Measurements from ENCODE around the gene PSEN1.

PSEN1 gene

GRCh38 chr14:73250781-73251500 lies 114.6 kb downstream of the PSEN1 start:
- Histone ChIP-seq H3K4me1 (ENCODE audit: control insufficient read depth in 2 of 2, insufficient read depth in 2 of 2, low read length in 2 of 2) (no peaks in the 10 kb centered on the region), H3K9ac (ENCODE audit: low read depth in 1 of 2, low read length in 2 of 2) (no peak overlapping the region), H3K4me3 (ENCODE audit: low read length in 2 of 2) (no peak overlapping the region), H3K27me3 (ENCODE audit: control insufficient read depth in 2 of 2, insufficient read depth in 2 of 2, low read length in 2 of 2) (no peaks in the 10 kb centered on the region), H3K36me3 (ENCODE audit: control insufficient read depth in 2 of 2, insufficient read depth in 2 of 2, low read length in 2 of 2) (no peaks in the 10 kb centered on the region), H3K27ac (ENCODE audit: low read depth in 2 of 2, low read length in 2 of 2) (no peak overlapping the region), H3K9me3 (ENCODE audit: control insufficient read depth in 2 of 2, low read length in 2 of 2) (no peaks in the 10 kb centered on the region)

- H3K36me3 ChIP-seq (ENCODE audit: control insufficient read depth in 2 of 2, insufficient read depth in 2 of 2, low read length in 2 of 2): no peaks in the 10 kb centered on the region
- H3K9me3 ChIP-seq (ENCODE audit: control insufficient read depth in 2 of 2, low read length in 2 of 2): no peaks in the 10 kb centered on the region
- H3K27me3 ChIP-seq (ENCODE audit: control insufficient read depth in 2 of 2, insufficient read depth in 2 of 2, low read length in 2 of 2): no peaks in the 10 kb centered on the region
- no peak overlapping the region for H3K9ac ChIP-seq (ENCODE audit: low read depth in 1 of 2, low read length in 2 of 2)
- H3K4me1 ChIP-seq (ENCODE audit: control insufficient read depth in 2 of 2, insufficient read depth in 2 of 2, low read length in 2 of 2): no peaks in the 10 kb centered on the region
- H3K27ac ChIP-seq (ENCODE audit: low read depth in 2 of 2, low read length in 2 of 2): no peak overlapping the region
- H3K4me3 ChIP-seq (ENCODE audit: low read length in 2 of 2): no peak overlapping the region
These were observed 115.4 kb downstream of the PSEN1 start for GRCh38 chr14:73251516-73252215.

GRCh38 chr14:73252491-73253322 lies 116.4 kb downstream of the PSEN1 start:
- Histone ChIP-seq H3K9ac (ENCODE audit: low read depth in 1 of 2, low read length in 2 of 2) (no peak overlapping the region), H3K9me3 (ENCODE audit: control insufficient read depth in 2 of 2, low read length in 2 of 2) (no peaks in the 10 kb centered on the region), H3K36me3 (ENCODE audit: control insufficient read depth in 2 of 2, insufficient read depth in 2 of 2, low read length in 2 of 2) (no peaks in the 10 kb centered on the region), H3K27me3 (ENCODE audit: control insufficient read depth in 2 of 2, insufficient read depth in 2 of 2, low read length in 2 of 2) (no peaks in the 10 kb centered on the region), H3K27ac (ENCODE audit: low read depth in 2 of 2, low read length in 2 of 2) (no peak overlapping the region), H3K4me3 (ENCODE audit: low read length in 2 of 2) (no peak overlapping the region), H3K4me1 (ENCODE audit: control insufficient read depth in 2 of 2, insufficient read depth in 2 of 2, low read length in 2 of 2) (no peaks in the 10 kb centered on the region)

- no peaks in the 10 kb centered on the region for H3K9me3 ChIP-seq (ENCODE audit: control insufficient read depth in 2 of 2, low read length in 2 of 2)
- no peak overlapping the region for H3K4me3 ChIP-seq (ENCODE audit: low read length in 2 of 2)
- H3K36me3 ChIP-seq (ENCODE audit: control insufficient read depth in 2 of 2, insufficient read depth in 2 of 2, low read length in 2 of 2): no peaks in the 10 kb centered on the region
These were observed 117.0 kb downstream of the PSEN1 start for GRCh38 chr14:73253323-73253610.

GRCh38 chr14:73253721-73254120 lies 117.4 kb downstream of the PSEN1 start:
- H3K4me3 ChIP-seq (ENCODE audit: low read length in 2 of 2): no peak overlapping the region
- no peaks in the 10 kb centered on the region for H3K27me3 ChIP-seq (ENCODE audit: control insufficient read depth in 2 of 2, insufficient read depth in 2 of 2, low read length in 2 of 2)
- no peaks in the 10 kb centered on the region for H3K9me3 ChIP-seq (ENCODE audit: control insufficient read depth in 2 of 2, low read length in 2 of 2)
- H3K27ac ChIP-seq (ENCODE audit: low read depth in 2 of 2, low read length in 2 of 2): no peak overlapping the region
- no peak overlapping the region for H3K9ac ChIP-seq (ENCODE audit: low read depth in 1 of 2, low read length in 2 of 2)
- H3K36me3 ChIP-seq (ENCODE audit: control insufficient read depth in 2 of 2, insufficient read depth in 2 of 2, low read length in 2 of 2): no peaks in the 10 kb centered on the region
- no peaks in the 10 kb centered on the region for H3K4me1 ChIP-seq (ENCODE audit: control insufficient read depth in 2 of 2, insufficient read depth in 2 of 2, low read length in 2 of 2)

More at GRCh38 chr14:73253323-73253610, 117.0 kb downstream of the PSEN1 start:
- Histone ChIP-seq H3K4me1 (ENCODE audit: control insufficient read depth in 2 of 2, insufficient read depth in 2 of 2, low read length in 2 of 2) (no peaks in the 10 kb centered on the region), H3K27me3 (ENCODE audit: control insufficient read depth in 2 of 2, insufficient read depth in 2 of 2, low read length in 2 of 2) (no peaks in the 10 kb centered on the region), H3K27ac (ENCODE audit: low read depth in 2 of 2, low read length in 2 of 2) (no peak overlapping the region), H3K9ac (ENCODE audit: low read depth in 1 of 2, low read length in 2 of 2) (no peak overlapping the region)

- no peaks in the 10 kb centered on the region for H3K9me3 ChIP-seq (ENCODE audit: control insufficient read depth in 2 of 2, low read length in 2 of 2)
- H3K36me3 ChIP-seq (ENCODE audit: control insufficient read depth in 2 of 2, insufficient read depth in 2 of 2, low read length in 2 of 2): no peaks in the 10 kb centered on the region
- H3K9ac ChIP-seq (ENCODE audit: low read depth in 1 of 2, low read length in 2 of 2): no peak overlapping the region
- H3K27me3 ChIP-seq (ENCODE audit: control insufficient read depth in 2 of 2, insufficient read depth in 2 of 2, low read length in 2 of 2): no peaks in the 10 kb centered on the region
- no peak overlapping the region for H3K4me3 ChIP-seq (ENCODE audit: low read length in 2 of 2)
- H3K4me1 ChIP-seq (ENCODE audit: control insufficient read depth in 2 of 2, insufficient read depth in 2 of 2, low read length in 2 of 2): no peaks in the 10 kb centered on the region
- no peak overlapping the region for H3K27ac ChIP-seq (ENCODE audit: low read depth in 2 of 2, low read length in 2 of 2)
These were observed 118.1 kb downstream of the PSEN1 start for GRCh38 chr14:73254247-73255004.

GRCh38 chr14:73255005-73255400 lies 118.7 kb downstream of the PSEN1 start:
- H3K27ac ChIP-seq (ENCODE audit: low read depth in 2 of 2, low read length in 2 of 2): no peak overlapping the region
- no peak overlapping the region for H3K9ac ChIP-seq (ENCODE audit: low read depth in 1 of 2, low read length in 2 of 2)
- H3K27me3 ChIP-seq (ENCODE audit: control insufficient read depth in 2 of 2, insufficient read depth in 2 of 2, low read length in 2 of 2): no peaks in the 10 kb centered on the region
- no peaks in the 10 kb centered on the region for H3K4me1 ChIP-seq (ENCODE audit: control insufficient read depth in 2 of 2, insufficient read depth in 2 of 2, low read length in 2 of 2)
- H3K36me3 ChIP-seq (ENCODE audit: control insufficient read depth in 2 of 2, insufficient read depth in 2 of 2, low read length in 2 of 2): no peaks in the 10 kb centered on the region
- H3K9me3 ChIP-seq (ENCODE audit: control insufficient read depth in 2 of 2, low read length in 2 of 2): no peaks in the 10 kb centered on the region
- H3K4me3 ChIP-seq (ENCODE audit: low read length in 2 of 2): no peak overlapping the region

GRCh38 chr14:73255693-73256225 lies 119.5 kb downstream of the PSEN1 start:
- Histone ChIP-seq H3K27me3 (ENCODE audit: control insufficient read depth in 2 of 2, insufficient read depth in 2 of 2, low read length in 2 of 2) (no peaks in the 10 kb centered on the region), H3K4me1 (ENCODE audit: control insufficient read depth in 2 of 2, insufficient read depth in 2 of 2, low read length in 2 of 2) (no peaks in the 10 kb centered on the region), H3K4me3 (ENCODE audit: low read length in 2 of 2) (no peak overlapping the region), H3K9ac (ENCODE audit: low read depth in 1 of 2, low read length in 2 of 2) (no peak overlapping the region), H3K27ac (ENCODE audit: low read depth in 2 of 2, low read length in 2 of 2) (no peak overlapping the region), H3K36me3 (ENCODE audit: control insufficient read depth in 2 of 2, insufficient read depth in 2 of 2, low read length in 2 of 2) (no peaks in the 10 kb centered on the region), H3K9me3 (ENCODE audit: control insufficient read depth in 2 of 2, low read length in 2 of 2) (no peaks in the 10 kb centered on the region)

GRCh38 chr14:73258076-73258475 lies 121.8 kb downstream of the PSEN1 start:
- no peaks in the 10 kb centered on the region for H3K36me3 ChIP-seq (ENCODE audit: control insufficient read depth in 2 of 2, insufficient read depth in 2 of 2, low read length in 2 of 2)

More at GRCh38 chr14:73258076-73258475, 121.8 kb downstream of the PSEN1 start:
- H3K9me3 ChIP-seq (ENCODE audit: control insufficient read depth in 2 of 2, low read length in 2 of 2): no peaks in the 10 kb centered on the region
- H3K9ac ChIP-seq (ENCODE audit: low read depth in 1 of 2, low read length in 2 of 2): no peak overlapping the region
- H3K27ac ChIP-seq (ENCODE audit: low read depth in 2 of 2, low read length in 2 of 2): no peak overlapping the region
- H3K4me1 ChIP-seq (ENCODE audit: control insufficient read depth in 2 of 2, insufficient read depth in 2 of 2, low read length in 2 of 2): no peaks in the 10 kb centered on the region
- H3K27me3 ChIP-seq (ENCODE audit: control insufficient read depth in 2 of 2, insufficient read depth in 2 of 2, low read length in 2 of 2): no peaks in the 10 kb centered on the region
- no peak overlapping the region for H3K4me3 ChIP-seq (ENCODE audit: low read length in 2 of 2)

All from mucosa of rectum (tissue), 2 donors.